Adrenal gland (tissue), 5 donors: Measurements from ENCODE around the gene HS2ST1.

Experiments
- CTCF ChIP-seq, 6 experiments: fragments of 450-650 bp in 4 of 6; fragments of 200-600 bp in 2 of 6; sonication (generic) in 1 of 6; IDR thresholded peaks; 1 replicate in 5 of 6; 2 replicates in 1 of 6; pipeline versions ENCODE4 v1.5.1 to v1.8.0; 2016 to 2021; ENCODE audit warnings: antibody characterized with exemption in 6 of 6, mild to moderate bottlenecking in 2 of 6, moderate library complexity in 1 of 6
- POLR2A ChIP-seq, 2 donors: fragments of 450-650 bp; IDR thresholded peaks; one replicate each; pipeline ENCODE4 v1.6.1; 2017; ENCODE audit warnings: antibody characterized with exemption in 2 of 2, mild to moderate bottlenecking in 2 of 2, moderate library complexity in 1 of 2
- donor health status: DM: no; HTN: no; CAD: no.

GRCh38 chr1:86993269-86993985 lies 79.0 kb downstream of the HS2ST1 start:
- TF ChIP-seq CTCF (IDR thresholded peaks at IDR 0.05), result no peak
- TF ChIP-seq POLR2A (IDR thresholded peaks at IDR 0.05), result no peak
